Left renal pelvis (tissue), 4 donors: ENCODE measurements around the gene STEAP3. TPM values are rescaled to one million over a fixed set of nuclear protein-coding genes. Genes with fewer than 3 reads are reported as not detected.
"Not testable (repeated sequence)": the region's sequence is repeated elsewhere in the genome, so short reads cannot be mapped to it uniquely, and the experiment has no call there.

Experiments used
- DNase-seq, 4 donors: peaks; one replicate each; pipeline ENCODE4 v3.0.0-alpha.2; 2013; ENCODE audit warnings: low read depth in 4 of 4, low spot score in 3 of 4
- polyA plus RNA-seq, 4 donors: library from polyadenylated mRNA; unstranded; fragments of 120-200 nt; gene quantifications; one replicate each; pipeline ENCODE4 v1.2.1, GENCODE V29; 2013; ENCODE audit not compliant: insufficient read length in 4 of 4

Gene STEAP3
- polyA plus RNA-seq, 4 donors: 1.5 to 1.7 (median 1.6) TPM

DNA sequence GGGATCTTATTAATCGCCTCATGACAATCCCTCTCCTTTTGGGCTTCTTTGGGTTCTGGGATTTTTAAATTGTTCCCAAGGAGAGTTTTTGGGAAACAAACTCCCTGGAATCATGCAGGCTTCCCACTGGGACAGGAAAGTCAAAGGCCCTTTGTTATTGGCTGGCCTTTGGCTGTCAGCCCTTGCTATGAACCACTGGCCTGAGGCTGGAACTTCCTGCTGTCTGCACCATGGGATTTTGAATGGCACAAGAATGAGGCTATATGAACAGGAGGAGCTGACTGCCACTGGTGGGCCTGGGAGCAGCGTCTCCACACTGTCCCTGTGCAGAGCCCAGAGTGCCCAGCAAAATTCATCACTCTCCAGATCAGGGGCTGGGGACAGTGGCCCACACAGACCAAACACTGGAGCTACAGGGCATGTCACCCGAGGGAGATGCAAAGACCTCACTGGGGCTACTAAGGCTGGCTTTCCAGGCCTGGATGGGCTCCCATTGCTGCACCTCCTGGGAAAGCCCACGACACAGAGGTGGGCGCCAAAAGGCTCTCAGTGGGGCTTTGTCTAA lies 35.7 kb downstream of the STEAP3 start:
- DNase-seq: no peak

DNA sequence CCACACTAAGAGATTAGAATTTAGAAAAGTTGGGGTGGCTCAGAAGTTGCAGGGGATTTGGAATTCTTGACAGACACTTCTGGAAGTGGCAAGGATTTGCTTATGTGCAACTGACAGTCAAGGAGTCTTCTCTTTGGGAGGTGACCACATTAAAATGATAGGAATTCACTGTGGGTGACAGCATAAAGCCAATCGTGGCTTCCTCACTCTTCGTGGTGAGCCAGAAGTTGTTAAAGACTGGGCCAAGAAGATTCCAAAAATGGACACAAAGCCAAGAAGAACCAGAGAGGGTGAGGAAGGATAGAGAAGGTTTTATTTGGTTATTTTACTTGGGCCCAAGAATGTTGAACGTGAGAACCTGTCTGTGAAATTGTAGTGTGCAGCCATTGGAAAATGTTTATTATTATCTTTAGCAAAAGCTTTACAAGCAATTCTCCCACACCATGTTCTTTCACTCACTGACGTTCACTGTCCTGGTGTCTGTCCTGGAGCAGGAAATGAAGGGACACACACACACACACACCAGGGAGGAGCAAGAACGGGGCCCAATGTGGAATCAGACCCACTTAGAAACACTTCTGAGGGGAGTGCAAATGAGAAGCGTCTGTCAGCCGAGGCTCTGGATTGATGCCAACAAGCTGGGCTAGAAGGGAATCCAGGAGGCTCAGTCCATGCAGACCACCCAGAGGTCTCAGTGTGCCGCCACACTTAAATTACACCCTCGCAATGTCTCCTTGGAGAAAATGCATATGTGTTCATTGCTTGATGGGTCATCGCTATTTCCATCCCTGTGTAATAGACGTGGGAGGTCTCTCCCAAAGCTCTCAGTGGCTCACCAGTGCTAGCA lies 37.2 kb downstream of the STEAP3 start:
- DNase-seq: no peak

DNA sequence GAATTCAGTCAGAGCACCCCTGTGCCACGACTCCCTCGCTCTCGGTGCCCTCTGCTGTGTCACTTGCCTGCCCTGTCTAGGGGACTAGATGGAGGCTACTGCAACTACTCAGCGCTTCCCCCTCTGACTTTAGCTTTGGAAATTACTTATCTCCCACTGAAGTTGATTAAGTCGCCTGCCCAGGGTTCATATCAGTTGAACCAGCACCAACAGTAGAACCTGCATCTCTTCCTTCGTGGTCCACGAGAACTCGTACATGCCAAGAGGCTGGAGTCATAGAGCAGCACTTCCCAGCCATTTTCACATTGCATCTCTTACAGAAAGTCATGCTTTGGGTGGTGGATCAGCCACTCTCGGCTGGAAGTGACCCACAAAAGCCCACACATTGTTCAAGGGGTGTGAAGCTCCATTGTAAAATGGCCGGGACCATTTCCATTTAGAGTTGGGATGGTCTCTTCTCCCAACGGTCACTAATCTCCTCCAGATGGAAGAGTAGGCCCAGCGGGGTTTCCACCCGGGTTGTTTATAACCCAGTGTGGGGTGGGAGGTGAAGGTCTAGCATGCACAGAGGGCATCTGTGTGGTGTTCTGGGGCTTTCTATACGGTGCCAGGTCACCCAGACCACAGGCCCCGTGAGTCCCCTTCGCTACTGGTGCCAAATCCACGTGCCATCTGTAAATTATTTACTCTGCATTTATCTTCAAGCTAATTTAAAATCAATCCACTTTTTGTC lies 38.0 kb downstream of the STEAP3 start:
- DNase-seq: no peak

DNA sequence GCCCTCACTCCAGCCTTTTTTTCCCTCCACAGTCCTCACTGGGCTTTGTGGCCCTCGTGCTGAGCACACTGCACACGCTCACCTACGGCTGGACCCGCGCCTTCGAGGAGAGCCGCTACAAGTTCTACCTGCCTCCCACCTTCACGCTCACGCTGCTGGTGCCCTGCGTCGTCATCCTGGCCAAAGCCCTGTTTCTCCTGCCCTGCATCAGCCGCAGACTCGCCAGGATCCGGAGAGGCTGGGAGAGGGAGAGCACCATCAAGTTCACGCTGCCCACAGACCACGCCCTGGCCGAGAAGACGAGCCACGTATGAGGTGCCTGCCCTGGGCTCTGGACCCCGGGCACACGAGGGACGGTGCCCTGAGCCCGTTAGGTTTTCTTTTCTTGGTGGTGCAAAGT lies 39.4 kb downstream of the STEAP3 start:
- DNase-seq: no peak

DNA sequence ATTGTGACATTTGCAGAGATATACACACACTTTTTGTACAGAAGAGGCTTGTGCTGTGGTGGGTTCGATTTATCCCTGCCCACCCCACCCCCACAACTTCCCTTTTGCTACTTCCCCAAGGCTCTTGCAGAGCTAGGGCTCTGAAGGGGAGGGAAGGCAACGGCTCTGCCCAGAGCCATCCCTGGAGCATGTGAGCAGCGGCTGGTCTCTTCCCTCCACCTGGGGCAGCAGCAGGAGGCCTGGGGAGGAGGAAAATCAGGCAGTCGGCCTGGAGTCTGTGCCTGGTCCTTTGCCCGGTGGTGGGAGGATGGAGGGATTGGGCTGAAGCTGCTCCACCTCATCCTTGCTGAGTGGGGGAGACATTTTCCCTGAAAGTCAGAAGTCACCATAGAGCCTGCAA lies 40.0 kb downstream of the STEAP3 start:
- no peak for DNase-seq

DNA sequence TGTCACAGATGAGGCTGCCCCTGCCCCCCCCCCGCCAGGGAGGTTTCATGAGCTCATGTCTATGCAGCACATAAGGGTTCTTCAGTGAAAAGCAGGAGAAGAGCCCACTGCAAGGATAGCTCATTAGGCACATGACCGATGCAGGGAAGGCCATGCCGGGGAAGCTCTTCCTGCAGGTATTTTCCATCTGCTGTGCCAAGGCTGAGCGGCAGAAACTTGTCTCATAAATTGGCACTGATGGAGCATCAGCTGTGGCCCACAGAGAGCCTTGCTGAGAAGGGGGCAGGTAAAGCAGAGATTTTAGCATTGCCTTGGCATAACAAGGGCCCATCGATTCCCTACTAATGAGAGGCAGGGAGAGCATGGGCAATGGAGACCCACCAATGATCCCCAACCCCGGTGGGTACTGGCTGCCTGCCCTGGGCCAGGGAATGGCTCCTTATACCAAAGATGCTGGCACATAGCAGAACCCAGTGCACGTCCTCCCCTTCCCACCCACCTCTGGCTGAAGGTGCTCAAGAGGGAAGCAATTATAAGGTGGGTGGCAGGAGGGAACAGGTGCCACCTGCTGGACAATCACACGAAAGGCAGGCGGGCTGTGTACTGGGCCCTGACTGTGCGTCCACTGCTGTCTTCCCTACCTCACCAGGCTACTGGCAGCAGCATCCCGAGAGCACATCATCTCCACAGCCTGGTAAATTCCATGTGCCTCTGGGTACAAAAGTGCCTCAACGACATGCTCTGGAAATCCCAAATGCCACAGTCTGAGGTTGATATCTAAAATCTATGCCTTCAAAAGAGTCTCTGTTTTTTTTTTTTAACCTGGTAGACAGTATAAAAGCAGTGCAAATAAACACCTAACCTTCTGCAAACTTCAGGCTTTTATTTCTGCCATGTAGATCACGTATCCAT lies 41.4 kb downstream of the STEAP3 start:
- no peak for DNase-seq

DNA sequence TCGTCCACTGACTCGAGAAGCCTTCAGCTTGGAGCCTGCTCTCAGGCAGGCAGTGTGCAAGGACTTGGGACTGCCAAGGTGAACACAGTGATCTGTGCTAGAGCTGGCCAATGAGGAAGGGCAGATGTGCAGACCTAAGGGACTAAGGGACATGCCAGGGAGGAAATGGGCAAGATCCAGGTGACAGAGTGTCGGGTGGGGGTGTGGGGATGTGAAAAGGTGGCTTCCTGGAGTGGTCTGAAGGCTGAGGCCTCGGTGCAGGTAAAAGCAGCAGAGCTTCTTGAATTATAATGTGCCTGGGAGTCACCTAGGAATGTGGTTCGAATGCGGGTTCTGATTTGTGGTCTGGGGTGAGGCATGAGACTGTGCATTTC lies 42.0 kb downstream of the STEAP3 start:
- no peak for DNase-seq

DNA sequence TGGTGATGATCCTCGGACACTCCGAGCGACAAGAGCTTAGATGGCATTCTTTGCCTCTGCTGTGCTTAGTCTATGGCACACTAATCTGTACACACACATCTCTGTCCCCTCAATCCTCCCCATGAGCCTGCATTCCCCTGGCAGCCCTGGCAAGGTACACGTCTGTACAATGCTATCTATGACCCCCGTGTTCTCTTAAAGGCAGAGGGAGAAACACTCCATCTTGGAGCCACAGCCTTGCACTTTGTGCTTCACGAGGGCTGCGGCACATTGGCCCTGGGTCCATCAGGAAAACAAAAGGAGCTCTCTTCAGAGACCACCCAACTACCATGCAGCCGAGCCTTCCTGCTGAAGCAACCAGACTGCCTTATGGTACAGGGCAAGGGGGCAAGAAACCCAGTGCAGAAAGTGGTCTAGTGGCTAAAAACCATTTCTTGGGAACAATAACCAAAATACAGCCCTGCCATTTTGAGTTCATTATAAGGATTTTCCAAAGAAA lies 42.5 kb downstream of the STEAP3 start:
- no peak for DNase-seq

DNA sequence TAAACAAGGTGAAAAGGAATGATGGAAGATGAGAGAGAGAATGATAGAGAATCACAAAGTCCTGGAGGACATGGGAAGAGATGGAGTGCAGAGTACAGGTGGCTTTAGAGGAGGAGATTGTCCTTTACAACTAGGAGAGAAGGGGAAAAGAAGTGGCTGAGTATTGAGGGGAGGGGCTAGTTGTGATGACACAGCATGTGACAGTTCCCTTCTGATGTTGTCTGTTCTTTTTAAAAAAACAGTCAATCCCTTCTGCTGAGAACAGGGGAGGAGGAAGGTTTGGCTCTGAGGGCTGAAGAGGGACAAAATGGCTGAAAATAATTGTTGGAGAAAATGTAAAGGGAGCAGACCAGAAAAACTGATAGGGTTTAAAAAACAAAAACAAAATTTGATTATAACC lies 44.0 kb downstream of the STEAP3 start:
- no peak for DNase-seq

DNA sequence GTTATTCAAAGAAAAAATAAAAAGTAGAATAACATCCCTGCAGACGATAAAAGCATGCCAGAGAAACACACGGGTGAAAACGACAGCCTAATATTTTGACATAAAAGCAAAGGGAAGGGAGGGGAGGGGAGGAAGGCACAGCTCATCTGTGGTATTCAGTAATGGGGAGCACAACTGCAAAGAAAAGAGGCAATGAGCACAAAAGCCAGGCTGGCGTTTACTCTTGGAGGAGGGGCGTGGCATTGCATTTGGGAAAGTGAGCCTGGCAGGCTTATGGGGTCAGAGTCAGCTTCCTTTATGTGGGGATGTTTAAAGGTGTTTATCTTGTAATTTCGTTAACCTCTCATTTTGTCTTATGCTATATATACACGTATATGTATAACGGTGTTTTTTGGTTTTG lies 53.2 kb downstream of the STEAP3 start:
- DNase-seq: no peak

DNA sequence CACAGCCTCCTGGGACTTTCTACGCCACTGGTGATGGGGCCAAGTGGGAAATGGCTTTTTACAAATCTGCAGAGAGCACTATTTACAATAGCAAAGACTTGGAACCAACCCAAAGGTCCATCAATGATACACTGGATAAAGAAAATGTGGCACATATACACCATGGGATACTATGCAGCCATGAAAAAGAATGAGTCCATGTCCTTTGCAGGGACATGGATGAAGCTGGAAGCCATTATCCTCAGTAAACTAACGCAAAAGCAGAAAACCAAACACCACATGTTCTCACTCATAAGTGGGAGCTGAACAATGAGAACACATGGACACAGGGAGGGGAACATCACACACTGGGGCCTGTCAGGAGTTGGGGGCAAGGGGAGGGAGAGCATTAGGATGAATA lies 54.8 kb downstream of the STEAP3 start:
- DNase-seq: not testable (repeated sequence)

DNA sequence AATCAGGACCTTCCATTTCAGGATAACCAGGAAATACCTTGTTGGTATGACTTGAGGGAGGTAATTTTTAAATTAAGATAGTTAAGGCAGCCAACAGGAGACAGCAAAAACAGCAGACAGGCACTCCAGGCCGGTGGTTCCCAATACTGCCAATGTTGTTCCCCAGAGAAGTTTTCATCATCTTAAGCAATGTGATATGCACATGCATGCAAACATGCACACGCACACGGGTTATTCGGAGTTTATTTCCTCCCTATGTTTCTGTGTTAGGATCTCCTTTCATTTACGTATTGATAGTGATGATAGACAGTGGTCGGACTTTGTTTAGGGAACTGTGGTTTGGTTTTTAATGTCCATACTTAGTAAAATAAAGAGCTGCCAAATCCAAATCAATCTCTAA lies 55.3 kb downstream of the STEAP3 start:
- DNase-seq: no peak

DNA sequence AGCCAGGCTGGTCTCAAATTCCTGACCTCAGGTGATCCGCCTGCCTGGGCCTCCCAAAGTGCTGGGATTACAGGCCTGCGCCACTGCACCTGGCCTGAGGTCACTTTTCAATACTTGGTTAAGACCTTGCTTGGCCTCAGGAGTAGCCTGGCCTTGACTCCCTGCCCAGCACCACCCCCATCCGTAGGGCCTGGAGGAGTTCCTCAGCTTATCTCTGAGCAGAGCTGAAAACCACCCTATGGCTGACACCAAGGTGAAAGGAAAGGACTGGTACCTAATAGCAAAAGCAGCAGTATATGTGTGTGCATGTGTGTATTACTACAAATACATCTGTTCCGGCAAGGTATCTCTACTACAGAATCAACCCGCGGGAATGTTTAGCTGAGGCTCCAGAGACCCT lies 56.0 kb downstream of the STEAP3 start:
- DNase-seq: no peak

DNA sequence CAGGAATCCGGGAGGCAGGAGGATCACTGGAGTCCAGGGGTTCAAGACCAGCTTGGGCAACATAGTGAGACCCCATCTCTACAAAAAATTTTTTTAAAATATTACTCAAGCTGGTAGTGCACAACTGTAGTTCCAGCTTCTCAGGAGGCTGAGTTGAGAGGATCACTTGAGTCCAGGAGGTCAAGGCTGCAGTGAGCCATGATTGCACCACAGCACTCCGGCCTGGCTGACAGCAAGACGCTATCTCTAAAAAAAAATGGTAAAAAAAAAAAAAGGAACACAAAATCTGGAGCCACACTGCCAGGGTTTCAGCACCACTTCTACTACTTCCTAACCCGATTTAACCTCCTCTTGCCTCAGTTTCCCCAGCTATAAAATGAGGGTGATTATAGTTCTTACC lies 57.0 kb downstream of the STEAP3 start:
- DNase-seq: no peak

DNA sequence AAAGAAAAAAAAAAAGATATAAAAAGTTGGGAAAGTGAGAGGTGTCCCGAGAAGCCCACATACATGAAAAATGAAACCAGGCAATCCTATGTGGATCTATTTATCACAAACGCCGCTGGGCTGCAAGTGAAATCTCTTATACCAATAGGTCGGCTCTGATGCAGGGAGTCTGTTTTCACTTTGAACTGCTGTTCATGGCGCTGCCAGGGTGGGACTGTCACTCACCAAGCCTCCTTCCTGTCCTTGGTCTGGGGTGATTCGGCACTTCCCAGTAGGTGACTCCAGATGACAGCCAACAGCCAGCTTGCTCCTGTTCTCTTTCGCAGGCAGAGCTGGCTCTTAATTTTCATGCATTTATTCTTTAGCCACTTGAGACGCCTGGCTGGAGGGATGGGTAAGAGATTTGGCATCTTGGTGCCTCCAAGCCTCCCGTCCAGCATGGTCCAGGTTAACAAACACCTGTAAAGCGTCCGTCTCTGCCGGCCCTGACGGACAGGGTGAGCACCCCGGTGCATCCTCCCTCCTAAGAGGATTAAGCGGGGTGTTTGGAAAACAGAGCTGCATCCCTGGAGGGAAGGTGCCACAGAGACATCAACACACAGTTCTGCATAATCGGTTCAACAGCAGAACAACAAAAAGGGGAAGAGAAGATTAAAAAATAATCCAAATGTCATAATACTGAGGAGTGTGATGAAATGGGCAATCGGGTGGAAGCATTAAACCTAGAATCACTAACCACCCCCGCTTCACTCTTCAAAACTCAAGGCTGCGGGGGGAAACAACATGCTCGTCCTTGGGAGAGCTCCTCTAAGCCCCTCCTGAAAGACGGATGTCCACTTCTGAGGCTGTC lies 58.7 kb downstream of the STEAP3 start:
- no peak for DNase-seq

DNA sequence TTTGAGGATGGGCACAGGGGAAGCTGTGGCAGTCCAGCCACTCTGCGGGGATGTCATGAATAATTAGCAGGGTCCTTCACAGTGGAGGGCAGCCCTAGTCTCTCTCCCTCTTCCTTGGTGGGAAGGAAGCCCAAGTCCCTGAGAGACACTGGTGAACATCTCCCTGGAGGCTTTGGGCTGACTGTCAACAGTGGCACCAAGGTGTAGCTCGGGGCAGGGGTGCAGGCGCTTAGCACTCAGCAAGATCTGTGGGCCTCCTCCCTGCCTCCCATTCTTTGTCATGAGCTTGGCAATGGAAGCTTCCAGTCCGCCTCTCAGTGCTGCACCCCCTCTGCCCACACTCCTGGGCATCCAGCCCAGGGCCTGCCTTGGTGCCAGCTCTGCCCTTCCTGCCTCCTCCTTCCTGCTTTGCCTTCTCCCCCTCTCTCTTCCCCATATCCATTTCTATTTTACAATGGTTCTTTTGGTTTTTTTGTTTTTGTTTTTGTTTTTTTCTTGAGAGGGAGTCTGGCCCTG lies 59.4 kb downstream of the STEAP3 start:
- no peak for DNase-seq

DNA sequence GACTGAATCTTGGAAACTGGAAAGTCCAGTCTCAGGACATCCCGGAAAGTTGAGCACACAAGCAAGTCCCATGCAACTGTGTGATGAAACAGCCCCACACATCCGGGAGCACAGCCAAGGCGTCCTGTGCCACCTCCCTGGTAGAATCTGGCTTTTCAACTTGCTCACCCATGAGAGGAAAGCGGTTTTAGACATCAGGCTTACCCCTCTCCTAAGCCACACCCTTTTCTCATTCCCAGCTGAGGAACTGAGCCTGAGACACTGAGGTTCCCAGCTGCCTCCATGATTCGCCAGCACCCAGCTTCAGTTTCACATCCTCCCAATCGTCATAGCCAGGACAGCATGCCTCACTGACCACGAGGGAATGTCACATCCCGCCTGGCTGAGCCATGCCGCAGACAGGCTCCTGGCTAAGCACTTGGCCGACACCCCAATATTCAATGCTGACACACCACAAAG lies 60.3 kb downstream of the STEAP3 start:
- no peak for DNase-seq

DNA sequence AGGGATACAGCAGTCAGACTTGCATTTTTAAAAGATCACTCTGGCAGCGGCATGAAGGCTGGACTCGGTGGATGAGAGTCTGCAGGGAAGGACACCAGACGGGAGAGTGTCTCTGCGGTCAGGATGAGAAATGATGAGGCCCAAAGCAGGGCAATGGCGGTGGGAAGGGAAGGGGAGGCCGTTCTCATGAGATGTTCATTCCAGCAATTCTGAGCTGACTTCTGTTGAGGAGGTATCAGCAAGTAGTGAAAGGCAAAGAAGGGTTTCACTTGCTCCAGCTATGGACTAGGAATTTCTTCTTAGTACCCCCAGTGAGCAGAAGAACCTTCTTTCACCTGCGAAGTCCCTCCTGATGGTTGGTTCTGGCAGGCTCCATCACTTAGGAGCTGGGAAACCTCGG lies 63.0 kb downstream of the STEAP3 start:
- no peak for DNase-seq

DNA sequence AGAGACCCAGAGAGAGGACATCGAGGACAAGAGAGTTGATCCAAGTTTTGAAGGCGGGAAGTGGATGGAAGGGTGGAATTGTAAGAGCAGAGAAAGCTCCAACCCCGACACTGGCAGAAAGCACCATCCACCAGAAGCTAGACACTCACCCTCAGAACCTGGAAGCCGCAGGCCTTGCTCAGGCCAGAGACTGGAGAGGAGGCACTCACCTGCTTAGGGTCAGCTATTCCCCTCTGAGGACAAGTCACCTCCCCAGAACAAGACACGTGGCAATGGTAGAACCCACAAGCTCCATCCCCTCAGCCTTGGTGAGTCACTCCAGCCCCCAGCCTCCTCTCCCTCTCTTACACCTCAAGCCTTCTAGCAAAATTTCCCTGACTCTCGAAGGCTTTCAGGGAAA lies 64.9 kb downstream of the STEAP3 start:
- no peak for DNase-seq
